ENCODE results near the gene DTX3. TPM values are rescaled to one million over a fixed set of nuclear protein-coding genes. Genes with fewer than 3 reads are reported as not detected.

The DTX3 gene
- total and polyA plus RNA-seq, 2 of the 13 experiments (the other 11 are each of a cell fraction or from before 2014, with no cell fraction given), result 9.0 to 27.2 TPM

- intact Hi-C loops (cut with micrococcal nuclease; ENCODE audit: unreplicated experiment), result loop anchor here (5.0 kb wide), 1 partner anchor 101 kb away; the partner anchor contains the start of genes DDIT3 and MBD6
- peaks cover 47% of the 10 kb centered on the region for H3K4me1 ChIP-seq (ENCODE audit: insufficient read depth, low read length)
- 46% methylated on average over 2 of the region's 2 CpGs for whole genome bisulfite sequencing (ENCODE audit: low lambda C conversion rate)
- DNase-seq (ENCODE audit: low spot score), result no peak
- no peak overlapping the region for H3K9ac ChIP-seq (ENCODE audit: insufficient read depth, low read depth, low read length)
- TF ChIP-seq THAP8 (CRISPR knock-in tag; IDR thresholded peaks at IDR 0.05; ENCODE audit: borderline replicate concordance), result no peak
- TF ChIP-seq TCF7L2 (IDR thresholded peaks at IDR 0.05; ENCODE audit: low read depth, low read length), result no peak
- no peak for TF ChIP-seq SMARCE1 (IDR thresholded peaks at IDR 0.05; ENCODE audit: borderline replicate concordance)
- no peak for TF ChIP-seq ZNF781 (CRISPR knock-in tag; IDR thresholded peaks at IDR 0.05; ENCODE audit: borderline replicate concordance, not compliant biosample characterization)
- TF ChIP-seq ATF3 (CRISPR knock-in tag; IDR thresholded peaks at IDR 0.05), result no peak
- no peak for TF ChIP-seq ZGPAT (CRISPR knock-in tag; IDR thresholded peaks at IDR 0.05)
- no peak for TF ChIP-seq ZKSCAN5 (CRISPR knock-in tag; IDR thresholded peaks at IDR 0.05)
- TF ChIP-seq ZNF331 (CRISPR knock-in tag; IDR thresholded peaks at IDR 0.05), result no peak
- TF ChIP-seq ZNF605 (CRISPR knock-in tag; IDR thresholded peaks at IDR 0.05), result no peak
- TF ChIP-seq IRF1 (CRISPR knock-in tag; IDR thresholded peaks at IDR 0.05; ENCODE audit: low read depth), result no peak
- H3K4me3 ChIP-seq (replicated peaks in 1 of 3; ENCODE audit: insufficient read depth in 1 of 3, low read depth in 2 of 3, low read length in 3 of 3), result no peak overlapping the region
- H3K79me2 ChIP-seq (ENCODE audit: insufficient read depth, low read length), result no peaks in the 10 kb centered on the region
- H3K4me2 ChIP-seq (ENCODE audit: low read depth, low read length), result no peak overlapping the region
- H3K27me3 ChIP-seq (ENCODE audit: control insufficient read depth in 1 of 2, insufficient read depth in 2 of 2, low read length in 2 of 2), result peaks cover 16 to 50% of the 10 kb centered on the region in 2 experiments
- H2AFZ ChIP-seq (ENCODE audit: low read length), result no peak overlapping the region
- BruUV-seq (replicated peaks), result no TSS peak
- POLR2A ChIA-PET, result no interaction called here
- H4K20me1 ChIP-seq (ENCODE audit: insufficient read depth, low read length), result no peaks in the 10 kb centered on the region
- H3K9me3 ChIP-seq (ENCODE audit: low read length), result no peaks in the 10 kb centered on the region
- no peak for ATAC-seq
- H3K36me3 ChIP-seq (replicated peaks in 1 of 2; ENCODE audit: control insufficient read depth in 1 of 2, insufficient read depth in 2 of 2, low read length in 2 of 2), result no peaks in the 10 kb centered on the region
- no peak for FAIRE-seq
- CTCF ChIA-PET (ENCODE audit: low intra/inter-chr PET ratio, low total read pairs), result interaction anchor here (1.3 kb wide), 1 partner anchor 40 kb away, joined by 3 read pairs; no protein-coding TSS in a partner anchor
- in situ Hi-C loops (cut with HindIII; ENCODE audit: extremely low pct_ligation_motif_present, low pct_unique_long_range_greater_than_20kb), result loop anchor here (5.0 kb wide), 1 partner anchor 41 kb away; no protein-coding TSS in a partner anchor
- no peak overlapping the region for H3K27ac ChIP-seq (ENCODE audit: extremely low read length, insufficient read depth, low read length)
These were observed 18.8 kb downstream of the DTX3 start for GRCh38 chr12:57623385-57623784.

All from HepG2 (cell line).